Endothelial cell of umbilical vein (primary cell): ENCODE measurements around the gene MAML3. TPM values are rescaled to one million over a fixed set of nuclear protein-coding genes. Genes with fewer than 3 reads are reported as not detected.

Source experiments
- BruUV-seq: library from RNA; stranded (reverse); fragments of 400-500 nt; replicated peaks from 2 replicates; lab custom pipeline; 2021; lab: Mats Ljungman, UMichigan
- CTCF ChIA-PET: fragments of 300-600, 350-600 bp; sonication (Branson Sonifier 250); formaldehyde crosslinking; loops from one replicate; lab custom pipeline; 2021; ENCODE audit warnings: antibody characterized with exemption, inconsistent platforms; lab: Charles Lee
- POLR2A ChIA-PET: fragments of 300-600, 350-600 bp; sonication (Branson Sonifier 250); formaldehyde crosslinking; loops from one replicate; lab custom pipeline; 2021; ENCODE audit warnings: antibody characterized with exemption, inconsistent platforms; lab: Charles Lee
- DNase-seq: peaks from one replicate; pipeline ENCODE4 v3.0.0-alpha.2; 2011; ENCODE audit warnings: low read depth, low spot score
- FAIRE-seq: peaks from 2 replicates; lab custom pipeline; 2011; peaks lifted over from hg19 to GRCh38; lab: Jason Lieb, UNC
- H2AFZ ChIP-seq: 2 replicates; pipeline ENCODE4 v1.6.0; 2012; ENCODE audit warnings: low read depth, low read length, control low read depth, inconsistent platforms
- H3K27ac ChIP-seq: 2 replicates; pipeline ENCODE4 v1.5.1; 2011; ENCODE audit warnings: low read depth, mild to moderate bottlenecking, control low read depth, low read length, moderate library complexity; ENCODE audit not compliant: insufficient read depth
- H3K27me3 ChIP-seq, 2 experiments: 2 replicates each; pipeline versions ENCODE4 v1.6.0 to v1.6.1; 2011; ENCODE audit warnings: low read length in 2 of 2, mixed read lengths in 1 of 2; ENCODE audit not compliant: control insufficient read depth in 2 of 2, insufficient read depth in 2 of 2
- H3K36me3 ChIP-seq, 2 experiments: 2 replicates in 1 of 2; 3 replicates in 1 of 2; pipeline ENCODE4 v1.5.1; 2011; ENCODE audit warnings: low read length in 2 of 2, mild to moderate bottlenecking in 1 of 2, moderate library complexity in 1 of 2; ENCODE audit not compliant: control insufficient read depth in 2 of 2, insufficient read depth in 2 of 2; ENCODE audit errors: extremely low read depth in 1 of 2
- H3K4me1 ChIP-seq: 3 replicates; pipeline ENCODE4 v1.5.1; 2011; ENCODE audit warnings: mild to moderate bottlenecking, low read length; ENCODE audit not compliant: control insufficient read depth, insufficient read depth; ENCODE audit errors: extremely low read depth
- H3K4me2 ChIP-seq: 2 replicates; pipeline ENCODE4 v1.6.1; 2011; ENCODE audit warnings: low read length, control low read depth, mixed read lengths; ENCODE audit not compliant: insufficient read depth
- H3K4me3 ChIP-seq, 3 experiments: fragments of 200-600 bp in 1 of 3; sonication (generic), shearing (Covaris generic) in 1 of 3; replicated peaks in 1 of 3; 2 replicates each; pipeline ENCODE4 v1.5.1; 2011 to 2016; ENCODE audit warnings: control low read depth in 3 of 3, low read length in 3 of 3, mild to moderate bottlenecking in 2 of 3, inconsistent platforms in 1 of 3, low read depth in 1 of 3, moderate library complexity in 1 of 3; ENCODE audit not compliant: insufficient read depth in 1 of 3
- H3K79me2 ChIP-seq: 2 replicates; pipeline ENCODE4 v1.6.0; 2012; ENCODE audit warnings: low read length, inconsistent platforms; ENCODE audit not compliant: control insufficient read depth, insufficient read depth
- H3K9ac ChIP-seq: replicated peaks from 2 replicates; pipeline ENCODE3; 2011; ENCODE audit warnings: low read length, control low read depth; ENCODE audit not compliant: insufficient read depth; ENCODE audit errors: extremely low read depth
- H3K9me1 ChIP-seq: replicated peaks from 3 replicates; pipeline ENCODE4 v1.6.0; 2011; ENCODE audit warnings: mild to moderate bottlenecking, low read length; ENCODE audit not compliant: control insufficient read depth, insufficient read depth; ENCODE audit errors: extremely low read depth
- H3K9me3 ChIP-seq: replicated peaks from 2 replicates; pipeline ENCODE4 v1.5.1; 2012; ENCODE audit warnings: low read length, inconsistent platforms; ENCODE audit not compliant: control insufficient read depth, insufficient read depth
- H4K20me1 ChIP-seq: replicated peaks from 2 replicates; pipeline ENCODE3; 2011; ENCODE audit warnings: mild to moderate bottlenecking, low read length; ENCODE audit not compliant: control insufficient read depth, insufficient read depth; ENCODE audit errors: extremely low read depth
- EZH2 ChIP-seq: IDR thresholded peaks from 2 replicates; pipeline ENCODE4 v1.6.1; 2012; ENCODE audit warnings: borderline replicate concordance, low read depth, mild to moderate bottlenecking, moderate library complexity, low read length, inconsistent platforms; ENCODE audit not compliant: severe bottlenecking
- FOS ChIP-seq: IDR thresholded peaks from 2 replicates; pipeline ENCODE4 v1.6.1; 2011; ENCODE audit warnings: mild to moderate bottlenecking, low read length, moderate library complexity, borderline replicate concordance; ENCODE audit not compliant: insufficient read depth
- GATA2 ChIP-seq: IDR thresholded peaks from 2 replicates; pipeline ENCODE4 v1.7.0; 2011; ENCODE audit warnings: low read depth, mild to moderate bottlenecking, moderate library complexity, mixed read lengths, low read length; ENCODE audit not compliant: insufficient read length, insufficient read depth
- JUN ChIP-seq: IDR thresholded peaks from 2 replicates; pipeline ENCODE4 v1.6.1; 2011; ENCODE audit warnings: borderline replicate concordance, low read depth; ENCODE audit not compliant: insufficient read length, insufficient read depth
- MYC ChIP-seq: IDR thresholded peaks from one replicate; pipeline ENCODE4 v1.6.1; 2011; ENCODE audit warnings: mild to moderate bottlenecking, low read depth, low read length
- POLR2A ChIP-seq: IDR thresholded peaks from 2 replicates; pipeline ENCODE4 v1.6.1; 2012; ENCODE audit warnings: low read depth, mild to moderate bottlenecking, control low read depth, low read length
- POLR2AphosphoS5 ChIP-seq: IDR thresholded peaks from 2 replicates; pipeline ENCODE4 v1.6.1; 2012; ENCODE audit warnings: low read depth, mild to moderate bottlenecking, control low read depth, low read length, moderate library complexity; ENCODE audit not compliant: insufficient read depth
- dilution Hi-C: fragments of 300-500 bp; cut with MboI; formaldehyde crosslinking; loops from one replicate; pipeline ENCODE4 v1.15.0; 2019; ENCODE audit warnings: low sequenced_read_pairs; ENCODE audit not compliant: extremely low pct_ligation_motif_present
- intact Hi-C: fragments of 100-400 bp; cut with micrococcal nuclease; formaldehyde crosslinking; loops from one replicate; pipeline ENCODE4 v1.10.0; 2022
- polyA plus RNA-seq, 4 experiments: library from polyadenylated mRNA; depleted of rRNA in 3 of 4; stranded (reverse) in 3 of 4; unstranded in 1 of 4; fragments of >200 nt; gene quantifications; 2 replicates each; pipeline versions ENCODE4 v1.2.1 to v1.2.3, GENCODE V29; 2011 to 2012; ENCODE audit warnings: missing spikeins in 1 of 4
- total RNA-seq: library from RNA; stranded (reverse); gene quantifications from 2 replicates; pipeline ENCODE4 v1.2.3, GENCODE V29; 2021
- TF ChIP-seq, protein P1 (sequence below): IDR thresholded peaks from 2 replicates; pipeline ENCODE4 v1.6.1; 2011; ENCODE audit not compliant: insufficient read depth, insufficient read length
- TF ChIP-seq, protein P2 (sequence below), 2 donors: IDR thresholded peaks; 1 replicate in 1 of 2; 2 replicates in 1 of 2; pipeline ENCODE4 v1.5.1; 2011; ENCODE audit warnings: low read length in 2 of 2, mild to moderate bottlenecking in 2 of 2, moderate library complexity in 2 of 2, control low read depth in 1 of 2, inconsistent platforms in 1 of 2, low read depth in 1 of 2; ENCODE audit not compliant: insufficient read depth in 1 of 2; ENCODE audit errors: extremely low read depth in 1 of 2

MAML3 gene
- total and polyA plus RNA-seq, 2 donors (not counting 3 experiments of a cell fraction or from before 2014, with no cell fraction given) = 14.0 to 20.3 TPM

GRCh38 chr4:139872274-139872673 lies 281.7 kb downstream of the MAML3 start:
- H3K4me1 ChIP-seq = peaks cover 16% of the 10 kb centered on the region
- CTCF ChIA-PET = interaction anchor here (0.7 to 3.6 kb wide), 10 partner anchors 8 to 488 kb away, joined by 3 to 13 read pairs (median 3); no protein-coding TSS in a partner anchor
- DNase-seq = peak; percentile 93
- intact Hi-C loops (loop anchor here (1.0 to 5.0 kb wide), 5 partner anchors 8 to 380 kb away; no protein-coding TSS in a partner anchor), dilution Hi-C loops (no loop called here)
- no peaks in the 10 kb centered on the region for H3K9me1 ChIP-seq
- no peaks in the 10 kb centered on the region for H3K79me2 ChIP-seq
- peak; percentile 78 for TF ChIP-seq JUN
- no peak for TF ChIP-seq GATA2
- TF ChIP-seq FOS = peak; percentile 95
- TF ChIP-seq, protein P1, sequence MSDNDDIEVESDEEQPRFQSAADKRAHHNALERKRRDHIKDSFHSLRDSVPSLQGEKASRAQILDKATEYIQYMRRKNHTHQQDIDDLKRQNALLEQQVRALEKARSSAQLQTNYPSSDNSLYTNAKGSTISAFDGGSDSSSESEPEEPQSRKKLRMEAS = no peak
- TF ChIP-seq, protein P2, sequence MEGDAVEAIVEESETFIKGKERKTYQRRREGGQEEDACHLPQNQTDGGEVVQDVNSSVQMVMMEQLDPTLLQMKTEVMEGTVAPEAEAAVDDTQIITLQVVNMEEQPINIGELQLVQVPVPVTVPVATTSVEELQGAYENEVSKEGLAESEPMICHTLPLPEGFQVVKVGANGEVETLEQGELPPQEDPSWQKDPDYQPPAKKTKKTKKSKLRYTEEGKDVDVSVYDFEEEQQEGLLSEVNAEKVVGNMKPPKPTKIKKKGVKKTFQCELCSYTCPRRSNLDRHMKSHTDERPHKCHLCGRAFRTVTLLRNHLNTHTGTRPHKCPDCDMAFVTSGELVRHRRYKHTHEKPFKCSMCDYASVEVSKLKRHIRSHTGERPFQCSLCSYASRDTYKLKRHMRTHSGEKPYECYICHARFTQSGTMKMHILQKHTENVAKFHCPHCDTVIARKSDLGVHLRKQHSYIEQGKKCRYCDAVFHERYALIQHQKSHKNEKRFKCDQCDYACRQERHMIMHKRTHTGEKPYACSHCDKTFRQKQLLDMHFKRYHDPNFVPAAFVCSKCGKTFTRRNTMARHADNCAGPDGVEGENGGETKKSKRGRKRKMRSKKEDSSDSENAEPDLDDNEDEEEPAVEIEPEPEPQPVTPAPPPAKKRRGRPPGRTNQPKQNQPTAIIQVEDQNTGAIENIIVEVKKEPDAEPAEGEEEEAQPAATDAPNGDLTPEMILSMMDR (IDR thresholded peaks at IDR 0.05; ENCODE audit: extremely low read depth in 1 of 2, insufficient read depth in 1 of 2, low read depth in 1 of 2, low read length in 2 of 2) = no peak
- TF ChIP-seq POLR2AphosphoS5 = peak; percentile 57
- no peak for TF ChIP-seq EZH2
- TF ChIP-seq POLR2A = no peak
- TF ChIP-seq MYC = no peak
- H3K36me3 ChIP-seq = no peaks in the 10 kb centered on the region
- H3K4me3 ChIP-seq = no peak overlapping the region
- POLR2A ChIA-PET = no interaction called here
- H3K4me2 ChIP-seq = peak overlapping the region; percentile 47
- no TSS peak for BruUV-seq
- peak overlapping the region; percentile 56 for H3K27ac ChIP-seq
- peak overlapping the region; percentile 11 for H3K9ac ChIP-seq
- H3K9me3 ChIP-seq = no peaks in the 10 kb centered on the region
- peak; percentile 97 for FAIRE-seq
- no peak overlapping the region for H2AFZ ChIP-seq
- no peaks in the 10 kb centered on the region for H3K27me3 ChIP-seq
- H4K20me1 ChIP-seq = no peaks in the 10 kb centered on the region
